GF-D8 (cell line): ENCODE measurements around the gene SPSB2.
"Not testable (repeated sequence)": the region's sequence is repeated elsewhere in the genome, so short reads cannot be mapped to it uniquely, and the experiment has no call there.

ENCODE experiments used
- DNase-seq: peaks from one replicate; lab custom pipeline; 2025; lab: John Stamatoyannopoulos, UW

The SPSB2 gene

GRCh38 chr12:6873094-6874014 lies at the start of gene SPSB2:
Gene SPSB2, minus strand, starts transcription at chr12:6873303. Its CDS starts 402 bp downstream, at chr12:6872901.
- DNase-seq, result peak; percentile 79

- DNase-seq, result no peak
Measured at GRCh38 chr12:6921996-6922946, 49.2 kb upstream of the SPSB2 start.

- DNase-seq, result no peak
Measured at GRCh38 chr12:6921539-6921938, 48.4 kb upstream of the SPSB2 start.

- DNase-seq, result no peak
Measured at GRCh38 chr12:6919588-6919987, 46.5 kb upstream of the SPSB2 start.

- no peak for DNase-seq
Measured at GRCh38 chr12:6917491-6918231, 44.6 kb upstream of the SPSB2 start.

- no peak for DNase-seq
Measured at GRCh38 chr12:6916426-6917200, 43.5 kb upstream of the SPSB2 start.

- no peak for DNase-seq
Measured at GRCh38 chr12:6915789-6916285, 42.7 kb upstream of the SPSB2 start.

- no peak for DNase-seq
Measured at GRCh38 chr12:6914947-6915788, 42.1 kb upstream of the SPSB2 start.

GRCh38 chr12:6914246-6914946 lies 41.3 kb upstream of the SPSB2 start, which contains the start of gene ENO2:
Gene ENO2, plus strand, starts transcription at chr12:6914580. Its CDS starts 1,253 bp downstream, at chr12:6915833.
- DNase-seq, result no peak

GRCh38 chr12:6912164-6912935 lies 39.2 kb upstream of the SPSB2 start:
- DNase-seq, result no peak

- DNase-seq, result no peak
Measured at GRCh38 chr12:6909421-6910145, 36.5 kb upstream of the SPSB2 start.

GRCh38 chr12:6908141-6908540 lies 35.0 kb upstream of the SPSB2 start:
- not testable (repeated sequence) for DNase-seq

GRCh38 chr12:6905414-6906040 lies 32.4 kb upstream of the SPSB2 start:
- DNase-seq, result no peak

GRCh38 chr12:6904280-6905276 lies 31.5 kb upstream of the SPSB2 start, which contains the start of gene LRRC23:
Gene LRRC23, plus strand, starts transcription at chr12:6904822. Its CDS starts 812 bp downstream, at chr12:6905634.
- peak; percentile 86 for DNase-seq

- peak; percentile 78 for DNase-seq
Measured at GRCh38 chr12:6903722-6904121, 30.6 kb upstream of the SPSB2 start.

- DNase-seq, result no peak
Measured at GRCh38 chr12:6902448-6902847, 29.3 kb upstream of the SPSB2 start.
